Keratinocyte (primary cell): ENCODE results near the gene PNKP.

Experiments
- CTCF ChIP-seq, 3 experiments: IDR thresholded peaks in 1 of 3; conservative IDR thresholded peaks in 1 of 3; optimal IDR thresholded peaks in 1 of 3; 2 replicates in 2 of 3; 3 replicates in 1 of 3; pipeline versions ENCODE3 to v1.5.1; 2011; ENCODE audit warnings: low read length in 3 of 3, mild to moderate bottlenecking in 3 of 3, moderate library complexity in 2 of 3, control low read depth in 1 of 3, inconsistent platforms in 1 of 3; ENCODE audit not compliant: insufficient read depth in 2 of 3; ENCODE audit errors: extremely low read depth in 1 of 3
- EZH2 ChIP-seq: IDR thresholded peaks from one replicate; pipeline ENCODE4 v1.6.1; 2012; ENCODE audit warnings: inconsistent platforms, mild to moderate bottlenecking, low read length, moderate library complexity

DNA sequence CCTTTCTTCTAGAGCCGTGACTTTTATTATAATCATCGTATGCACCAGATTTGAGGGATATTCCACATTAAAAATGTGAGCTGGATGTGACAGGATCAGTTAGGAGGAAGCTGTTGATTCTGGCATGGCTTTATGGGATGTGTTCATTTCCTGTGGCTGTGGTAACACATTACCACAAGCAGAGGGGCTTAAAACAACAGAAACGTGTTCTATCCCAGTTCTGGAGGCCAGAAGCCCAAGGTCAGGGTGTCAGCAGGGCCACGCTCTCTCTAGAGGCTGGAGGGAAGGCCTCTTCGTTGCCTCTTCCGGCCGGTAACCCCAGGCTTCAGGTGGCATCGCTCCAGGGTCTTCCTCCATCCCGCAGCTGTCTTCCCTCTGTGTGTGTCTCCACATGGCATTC lies 34.8 kb downstream of the PNKP start:
- TF ChIP-seq CTCF (optimal IDR thresholded peaks at IDR 0.05 in 1 of 3, IDR thresholded peaks at IDR 0.05 in 1 of 3, conservative IDR thresholded peaks at IDR 0.05 in 1 of 3; ENCODE audit: extremely low read depth in 1 of 3, insufficient read depth in 2 of 3, low read length in 3 of 3) (no peak), EZH2 (no peak)
